A549 (cell line): ENCODE measurements around the gene HDAC5. TPM values are rescaled to one million over a fixed set of nuclear protein-coding genes. Genes with fewer than 3 reads are reported as not detected.

Source experiments
- ATAC-seq, 2 experiments: fragments of 200-7000 bp in 1 of 2; fragments of >200 bp in 1 of 2; cut with Nextera tagmentation in 1 of 2; cut with Tn5 transposase in 1 of 2; 3 replicates each; pipeline versions ENCODE4 v1.8.0 to v1.9.1; 2018 to 2020; ENCODE audit warnings: mild to moderate bottlenecking in 1 of 2, moderate library complexity in 1 of 2
- CTCF ChIA-PET: fragments of 300-600 bp; sonication (Branson Sonifier 250); formaldehyde crosslinking; extraction: SDS; loops from one replicate; lab custom pipeline; 2021; ENCODE audit warnings: antibody characterized with exemption, inconsistent platforms; lab: Yijun Ruan, JAX
- POLR2A ChIA-PET: fragments of 350-600 bp; formaldehyde crosslinking; extraction: SDS; loops from one replicate; lab custom pipeline; 2021; ENCODE audit warnings: antibody characterized with exemption, inconsistent platforms; lab: Yijun Ruan, JAX
- DNase-seq, 2 experiments: peaks; one replicate each; pipeline versions ENCODE4 v3.0.0 to v3.0.0-alpha.2; 2011 to 2016; ENCODE audit warnings: low read depth in 1 of 2, low spot score in 1 of 2
- FAIRE-seq: peaks from 2 replicates; lab custom pipeline; 2011; peaks lifted over from hg19 to GRCh38; lab: Jason Lieb, UNC
- H3K27ac ChIP-seq, 2 experiments: fragments of >200 bp; sonication (Bioruptor Twin); formaldehyde crosslinking; 3 replicates each; pipeline ENCODE4 v1.5.1; 2016 to 2017
- H3K4me1 ChIP-seq: fragments of >200 bp; sonication (Bioruptor Twin); formaldehyde crosslinking; 3 replicates; pipeline ENCODE4 v1.6.1; 2016
- H3K4me2 ChIP-seq: fragments of >200 bp; sonication (Bioruptor Twin); formaldehyde crosslinking; 3 replicates; pipeline ENCODE4 v1.6.1; 2016
- H3K4me3 ChIP-seq: fragments of >200 bp; sonication (Bioruptor Twin); formaldehyde crosslinking; 3 replicates; pipeline ENCODE4 v1.5.1; 2016
- H3K9me3 ChIP-seq: fragments of >200 bp; sonication (Bioruptor Twin); formaldehyde crosslinking; 3 replicates; pipeline ENCODE4 v1.6.1; 2016
- CBX8 ChIP-seq: fragments of 200-600 bp; sonication (generic); IDR thresholded peaks from 2 replicates; pipeline ENCODE4 v1.6.1; 2016
- CHD2 ChIP-seq: fragments of 150-350 bp; IDR thresholded peaks from 2 replicates; pipeline ENCODE4 v1.6.1; 2014; ENCODE audit warnings: low read length; ENCODE audit not compliant: partially characterized antibody
- CTCF ChIP-seq: fragments of >200 bp; sonication (Bioruptor Twin); formaldehyde crosslinking; IDR thresholded peaks from 3 replicates; pipeline ENCODE4 v1.5.1; 2016
- E2F6 ChIP-seq: IDR thresholded peaks from 2 replicates; pipeline ENCODE4 v1.6.1; 2012; ENCODE audit warnings: low read depth, borderline replicate concordance
- EHF ChIP-seq: fragments of 250-450 bp; sonication (Bioruptor Pico); IDR thresholded peaks from 2 replicates; pipeline ENCODE4 v1.5.0; 2020; ENCODE audit warnings: mild to moderate bottlenecking
- EHMT2 ChIP-seq: fragments of 200-600 bp; sonication (generic); IDR thresholded peaks from 2 replicates; pipeline ENCODE4 v1.6.1; 2016; ENCODE audit warnings: antibody characterized with exemption, low read depth, mild to moderate bottlenecking, moderate library complexity
- ESRRA ChIP-seq: fragments of 150-350 bp; IDR thresholded peaks from 2 replicates; pipeline ENCODE4 v1.6.1; 2014; ENCODE audit warnings: mild to moderate bottlenecking, low read length, borderline replicate concordance
- GATA3 ChIP-seq: IDR thresholded peaks from 2 replicates; pipeline ENCODE4 v1.6.1; 2012; ENCODE audit warnings: borderline replicate concordance
- HMGXB4 ChIP-seq: fragments of 250-450 bp; sonication (Bioruptor Pico); IDR thresholded peaks from 2 replicates; pipeline ENCODE4 v1.5.0; 2021; ENCODE audit warnings: mild to moderate bottlenecking, moderate library complexity, borderline replicate concordance
- HOXA7 ChIP-seq: fragments of 250-450 bp; sonication (Bioruptor Pico); IDR thresholded peaks from 2 replicates; pipeline ENCODE4 v1.5.0; 2020; ENCODE audit warnings: mild to moderate bottlenecking, moderate library complexity
- HOXB5 ChIP-seq: fragments of 250-450 bp; sonication (Bioruptor Pico); IDR thresholded peaks from 2 replicates; pipeline ENCODE4 v1.5.0; 2020; ENCODE audit warnings: mild to moderate bottlenecking, moderate library complexity
- JUN ChIP-seq, 2 experiments: fragments of >200 bp; sonication (Bioruptor Twin); formaldehyde crosslinking; IDR thresholded peaks; 2 replicates in 1 of 2; 3 replicates in 1 of 2; pipeline ENCODE4 v1.6.1; 2016 to 2017
- JUNB ChIP-seq: fragments of >200 bp; sonication (Bioruptor Twin); formaldehyde crosslinking; IDR thresholded peaks from 2 replicates; pipeline ENCODE4 v1.6.1; 2016
- MAX ChIP-seq: IDR thresholded peaks from 2 replicates; pipeline ENCODE4 v1.6.1; 2012
- MAZ ChIP-seq: fragments of 150-350 bp; IDR thresholded peaks from 2 replicates; pipeline ENCODE4 v1.6.1; 2014; ENCODE audit warnings: antibody characterized with exemption, low read depth, low read length, borderline replicate concordance
- NPAS2 ChIP-seq: fragments of 250-450 bp; sonication (Bioruptor Pico); IDR thresholded peaks from 2 replicates; pipeline ENCODE4 v1.8.0; 2022; ENCODE audit warnings: mild to moderate bottlenecking, moderate library complexity, borderline replicate concordance
- PHF8 ChIP-seq: fragments of 200-600 bp; sonication (generic); IDR thresholded peaks from 2 replicates; pipeline ENCODE4 v1.6.1; 2016; ENCODE audit warnings: low read depth, mild to moderate bottlenecking, antibody characterized with exemption, moderate library complexity, borderline replicate concordance
- POLR2A ChIP-seq: IDR thresholded peaks from 2 replicates; pipeline ENCODE4 v1.6.1; 2012; ENCODE audit warnings: mild to moderate bottlenecking, low read length
- RAD21 ChIP-seq, 2 experiments: fragments of >200 bp in 1 of 2; sonication (Bioruptor Twin) in 1 of 2; formaldehyde crosslinking in 1 of 2; IDR thresholded peaks in 1 of 2; conservative IDR thresholded peaks in 1 of 2; 2 replicates in 1 of 2; 3 replicates in 1 of 2; pipeline ENCODE4 v1.6.1; 2012 to 2018; ENCODE audit warnings: inconsistent platforms in 1 of 2
- RCOR1 ChIP-seq: fragments of 150-350 bp; IDR thresholded peaks from 2 replicates; pipeline ENCODE4 v1.6.1; 2014; ENCODE audit warnings: antibody characterized with exemption, low read length, low read depth
- RNF2 ChIP-seq: fragments of 200-600 bp; sonication (generic); IDR thresholded peaks from 2 replicates; pipeline ENCODE4 v1.6.1; 2016; ENCODE audit warnings: low read depth, mild to moderate bottlenecking, antibody characterized with exemption, moderate library complexity, borderline replicate concordance
- SMC3 ChIP-seq: fragments of >200 bp; sonication (Bioruptor Twin); formaldehyde crosslinking; IDR thresholded peaks from 3 replicates; pipeline ENCODE4 v1.6.1; 2018; ENCODE audit warnings: inconsistent platforms
- TFCP2L1 ChIP-seq: fragments of 250-450 bp; sonication (Bioruptor Pico); IDR thresholded peaks from 2 replicates; pipeline ENCODE4 v1.5.0; 2021; ENCODE audit warnings: mild to moderate bottlenecking
- USF2 ChIP-seq: fragments of 450-650 bp; IDR thresholded peaks from 2 replicates; pipeline ENCODE4 v1.6.1; 2014; ENCODE audit warnings: antibody characterized with exemption
- ZFP36 ChIP-seq: fragments of 450-650 bp; IDR thresholded peaks from 2 replicates; pipeline ENCODE4 v1.6.1; 2014; ENCODE audit warnings: borderline replicate concordance; ENCODE audit not compliant: partially characterized antibody
- ZNF302 ChIP-seq: fragments of 250-450 bp; sonication (Bioruptor Pico); IDR thresholded peaks from 2 replicates; pipeline ENCODE4 v1.9.0; 2021; ENCODE audit warnings: inconsistent platforms, mild to moderate bottlenecking, moderate library complexity
- WGBS: methylation state at CpG from one replicate; pipeline ENCODE4 v1.1.6; 2017; ENCODE audit errors: missing lambda C conversion rate; 5-methylcytosine and 5-hydroxymethylcytosine counted together
- polyA minus RNA-seq: library from RNA; depleted of rRNA, polyadenylated mRNA; stranded (reverse); fragments of >200 nt; gene quantifications from 2 replicates; pipeline ENCODE4 v1.2.3, GENCODE V29; 2011; rRNA and poly(A)+ RNA removed
- polyA plus RNA-seq, 4 experiments: library from polyadenylated mRNA; depleted of rRNA in 3 of 4; stranded (reverse); fragments of >200 nt; fragmentation: RNase III in 1 of 4; extraction: RNeasy Plus Mini Kit Qiagen cat#74134 plus additional on column Dnase treatment in 1 of 4; gene quantifications; 2 replicates in 3 of 4; 3 replicates in 1 of 4; pipeline ENCODE4 v1.2.3, GENCODE V29; 2011 to 2017
- TF ChIP-seq, protein P1 (sequence below): IDR thresholded peaks from 2 replicates; pipeline ENCODE4 v1.6.1; 2012
- TF ChIP-seq, protein P2 (sequence below): fragments of >200 bp; sonication (Bioruptor Twin); formaldehyde crosslinking; IDR thresholded peaks from 3 replicates; pipeline ENCODE4 v1.6.1; 2016
- TF ChIP-seq, protein P3 (sequence below): fragments of 150-350 bp; IDR thresholded peaks from 2 replicates; pipeline ENCODE4 v1.6.1; 2014; ENCODE audit warnings: low read depth, mild to moderate bottlenecking, low read length

The HDAC5 gene
- 3.1 and 5.7 TPM in 2 replicates for polyA plus RNA-seq (2011; rRNA removed)
- polyA plus RNA-seq (2012; cell fraction: cytosol; rRNA removed), result 1.9 and 3.7 TPM in 2 replicates
- 11.9 and 12.9 TPM in 2 replicates for polyA plus RNA-seq (2012; cell fraction: nucleus; rRNA removed)
- 3.2 to 7.1 TPM (median 4.5 TPM) in 3 replicates for polyA plus RNA-seq (2017; fragmentation: RNase III; extraction: RNeasy Plus Mini Kit Qiagen cat#74134 plus additional on column Dnase treatment)
- 8.4 and 11.0 TPM in 2 replicates for polyA minus RNA-seq

- ATAC-seq (peak; percentile 84 to 92), FAIRE-seq (peak; percentile 23), DNase-seq (peak; percentile 92 to 96)
- Histone ChIP-seq H3K4me3 (peak within 1 kb of the TSS; percentile 81), H3K27ac (peak within 1 kb of the TSS; percentile 87 to 93), H3K9me3 (no peaks in the 10 kb centered on the region), H3K4me1 (peaks cover 28% of the 10 kb centered on the region), H3K4me2 (peak within 1 kb of the TSS; percentile 80)
- 2% methylated on average over 27 of the region's 78 CpGs for WGBS
- CTCF ChIA-PET, result interaction anchor here (0.6 to 33.5 kb wide), 19 partner anchors 9 to 284 kb away, joined by 3 to 1202 read pairs (median 4); partner anchors contain the start of gene HROB
- POLR2A ChIA-PET, result interaction anchor here (0.7 to 4.1 kb wide), 16 partner anchors 8 to 80 kb away, joined by 3 to 50 read pairs (median 8); partner anchors contain the start of genes ATXN7L3, G6PC3, LSM12 and TMUB2
- TF ChIP-seq USF2 (peak; percentile 50), SMC3 (peak; percentile 77), NPAS2 (no peak), MAX (peak; percentile 76; the same call in 1 of the 2 replicates), JUN (IDR thresholded peaks at IDR 0.05) (peak in 1 of 2 experiments; percentile 70; a peak in 2 of 5 replicates), RAD21 (conservative IDR thresholded peaks at IDR 0.05 in 1 of 2, IDR thresholded peaks at IDR 0.05 in 1 of 2) (peak; percentile 53 to 63), RNF2 (no peak), HOXA7 (CRISPR knock-in tag) (no peak), EHMT2 (no peak), ZFP36 (no peak), ESRRA (no peak), POLR2A (peak; percentile 60), HMGXB4 (CRISPR knock-in tag) (peak; percentile 67; the same call in 1 of the 2 replicates), ZNF302 (CRISPR knock-in tag) (no peak), CBX8 (no peak), RCOR1 (no peak), HOXB5 (CRISPR knock-in tag) (peak; percentile 36; the same call in 1 of the 2 replicates), EHF (CRISPR knock-in tag) (no peak), MAZ (peak; percentile 68; the same call in 1 of the 2 replicates), JUNB (no peak), CTCF (peak; percentile 68), GATA3 (peak; percentile 9; the same call in 1 of the 2 replicates), E2F6 (no peak), TFCP2L1 (CRISPR knock-in tag) (no peak; the same call in 1 of the 2 replicates), PHF8 (0 out of 2 replicates have a peak, but pooled peaks have one; percentile 19), CHD2 (no peak)
- TF ChIP-seq, protein P1, sequence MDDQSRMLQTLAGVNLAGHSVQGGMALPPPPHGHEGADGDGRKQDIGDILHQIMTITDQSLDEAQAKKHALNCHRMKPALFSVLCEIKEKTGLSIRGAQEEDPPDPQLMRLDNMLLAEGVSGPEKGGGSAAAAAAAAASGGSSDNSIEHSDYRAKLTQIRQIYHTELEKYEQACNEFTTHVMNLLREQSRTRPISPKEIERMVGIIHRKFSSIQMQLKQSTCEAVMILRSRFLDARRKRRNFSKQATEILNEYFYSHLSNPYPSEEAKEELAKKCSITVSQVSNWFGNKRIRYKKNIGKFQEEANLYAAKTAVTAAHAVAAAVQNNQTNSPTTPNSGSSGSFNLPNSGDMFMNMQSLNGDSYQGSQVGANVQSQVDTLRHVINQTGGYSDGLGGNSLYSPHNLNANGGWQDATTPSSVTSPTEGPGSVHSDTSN, result no peak; the same call in 1 of the 2 replicates
- TF ChIP-seq, protein P2, sequence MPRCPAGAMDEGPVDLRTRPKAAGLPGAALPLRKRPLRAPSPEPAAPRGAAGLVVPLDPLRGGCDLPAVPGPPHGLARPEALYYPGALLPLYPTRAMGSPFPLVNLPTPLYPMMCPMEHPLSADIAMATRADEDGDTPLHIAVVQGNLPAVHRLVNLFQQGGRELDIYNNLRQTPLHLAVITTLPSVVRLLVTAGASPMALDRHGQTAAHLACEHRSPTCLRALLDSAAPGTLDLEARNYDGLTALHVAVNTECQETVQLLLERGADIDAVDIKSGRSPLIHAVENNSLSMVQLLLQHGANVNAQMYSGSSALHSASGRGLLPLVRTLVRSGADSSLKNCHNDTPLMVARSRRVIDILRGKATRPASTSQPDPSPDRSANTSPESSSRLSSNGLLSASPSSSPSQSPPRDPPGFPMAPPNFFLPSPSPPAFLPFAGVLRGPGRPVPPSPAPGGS, result peak; percentile 55; the same call in 1 of the 3 replicates
- TF ChIP-seq, protein P3, sequence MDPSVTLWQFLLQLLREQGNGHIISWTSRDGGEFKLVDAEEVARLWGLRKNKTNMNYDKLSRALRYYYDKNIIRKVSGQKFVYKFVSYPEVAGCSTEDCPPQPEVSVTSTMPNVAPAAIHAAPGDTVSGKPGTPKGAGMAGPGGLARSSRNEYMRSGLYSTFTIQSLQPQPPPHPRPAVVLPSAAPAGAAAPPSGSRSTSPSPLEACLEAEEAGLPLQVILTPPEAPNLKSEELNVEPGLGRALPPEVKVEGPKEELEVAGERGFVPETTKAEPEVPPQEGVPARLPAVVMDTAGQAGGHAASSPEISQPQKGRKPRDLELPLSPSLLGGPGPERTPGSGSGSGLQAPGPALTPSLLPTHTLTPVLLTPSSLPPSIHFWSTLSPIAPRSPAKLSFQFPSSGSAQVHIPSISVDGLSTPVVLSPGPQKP, result no peak
Observed at GRCh38 chr17:44123356-44124117, at the start of gene HDAC5. TSS of gene HDAC5 (minus strand) at chr17:44123641. CDS start at chr17:44117515, 6,126 bp downstream.
